ENCODE measurements around the gene LIPC.
A peak's percentile ranks its signal among the peaks of the same experiment; 100 is the strongest.
"Not testable (repeated sequence)": the region's sequence is repeated elsewhere in the genome, so short reads cannot be mapped to it uniquely, and the experiment has no call there.

Gene LIPC

DNA sequence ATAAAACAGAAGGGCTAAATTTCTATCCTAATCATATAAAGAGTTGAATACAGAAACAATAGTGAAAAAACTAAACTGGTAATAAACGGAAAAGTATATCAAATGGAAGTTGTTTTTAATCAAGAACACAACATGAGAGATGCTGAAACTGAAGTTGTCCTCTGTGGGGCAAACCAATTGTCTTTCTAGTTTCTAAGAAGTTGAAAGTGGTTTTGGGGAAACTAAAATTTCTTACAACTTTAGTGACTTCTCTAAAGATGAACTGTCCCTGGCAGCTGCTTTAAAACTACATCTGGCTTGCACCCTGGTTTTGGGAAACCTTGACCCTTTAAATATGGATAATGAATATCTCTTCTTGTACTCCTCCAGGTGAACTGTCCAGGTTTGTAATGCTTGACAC, 162.1 kb downstream of the LIPC start:
- no peak for DNase-seq

DNA sequence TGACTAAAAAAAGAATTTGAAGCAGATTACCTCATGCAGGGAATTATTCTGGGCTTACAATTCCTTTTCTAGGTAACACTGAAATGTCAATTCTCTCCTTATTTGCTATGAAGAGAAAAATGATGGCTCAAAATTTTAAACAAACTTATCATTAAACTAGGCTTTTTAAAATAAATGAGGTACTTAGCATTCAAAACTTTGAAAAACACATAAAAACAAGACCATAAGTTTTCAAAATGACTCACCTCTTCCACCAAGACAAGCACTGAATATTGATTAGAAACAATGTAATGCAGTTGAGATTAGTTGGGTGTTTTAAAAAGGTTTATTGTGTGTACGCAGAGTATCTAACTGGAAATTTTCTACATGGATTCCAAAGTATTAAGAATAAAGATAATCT, 163.1 kb downstream of the LIPC start:
- no peak for DNase-seq

DNA sequence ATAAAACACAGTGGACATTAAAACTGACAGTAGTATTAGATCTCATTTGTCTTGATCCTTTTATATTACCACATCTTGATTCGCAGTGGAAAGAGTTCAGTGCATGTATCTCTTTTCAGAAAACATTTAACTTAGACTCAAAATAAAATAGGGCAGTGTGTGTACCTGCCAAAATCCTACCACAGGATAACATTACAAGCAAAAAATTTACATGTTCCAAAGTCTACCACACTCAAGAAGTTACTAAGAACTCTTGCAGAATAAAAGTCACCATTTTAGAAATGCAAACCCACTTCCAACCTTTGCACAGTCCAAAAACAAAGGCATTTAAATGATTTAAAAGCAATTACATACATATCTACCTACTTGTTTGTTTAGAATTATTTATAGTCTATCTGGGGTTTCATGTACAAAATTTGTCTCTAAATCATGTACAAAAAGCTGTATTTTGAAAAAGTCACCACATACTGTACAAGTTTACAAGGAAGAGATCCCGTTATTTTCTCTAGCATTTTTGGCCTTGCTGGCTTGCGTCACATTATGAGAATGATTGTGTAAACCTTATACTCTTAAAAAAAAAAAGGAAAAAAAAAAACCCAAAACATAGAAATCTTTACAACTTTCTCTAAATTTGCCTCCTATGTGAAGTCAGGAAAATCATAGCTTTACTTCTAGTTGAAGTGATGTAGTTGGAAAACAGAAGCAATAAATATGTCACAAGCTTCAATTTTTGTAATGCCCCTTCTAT, 163.9 kb downstream of the LIPC start:
- no peak for DNase-seq

DNA sequence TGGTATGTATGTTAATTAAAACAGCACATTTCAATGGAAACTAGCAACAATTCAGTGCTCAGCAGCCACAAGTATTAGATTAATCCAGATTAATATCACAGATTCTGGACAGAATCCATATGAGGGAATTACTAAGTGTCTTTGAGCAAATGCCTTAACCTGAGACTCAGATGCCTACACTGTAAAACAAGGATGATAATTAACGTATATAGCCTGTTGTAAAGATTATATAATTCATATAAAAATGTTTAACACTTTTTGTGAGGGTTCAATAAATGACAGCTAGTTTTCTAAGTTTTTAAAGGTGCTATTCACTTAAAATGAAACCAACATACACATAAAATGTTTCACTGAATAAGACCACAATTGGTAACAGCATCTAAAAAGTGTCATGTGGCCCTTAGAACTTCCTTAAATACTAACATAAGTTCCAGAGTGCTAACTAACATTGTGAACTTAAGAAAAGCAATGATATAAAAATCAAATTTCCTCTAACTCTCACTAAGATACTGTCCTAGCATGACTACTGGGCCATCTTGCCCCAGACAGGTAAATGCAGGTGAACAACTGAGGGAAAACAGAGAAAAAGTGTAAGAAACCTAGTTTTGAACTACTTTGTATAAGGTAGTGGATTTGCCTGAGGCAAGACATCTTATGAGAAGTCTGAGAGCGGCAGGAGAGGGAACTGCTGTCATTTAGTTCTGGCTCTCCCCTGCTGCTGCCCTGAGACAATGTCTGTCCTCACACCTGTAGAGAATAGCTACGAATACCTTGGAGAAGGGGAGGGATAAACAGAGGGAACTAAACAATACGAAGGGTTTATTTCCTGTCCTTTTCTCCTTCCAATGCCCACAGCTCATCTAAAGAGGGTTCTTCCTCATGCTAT, 166.4 kb downstream of the LIPC start:
- no peak for DNase-seq

DNA sequence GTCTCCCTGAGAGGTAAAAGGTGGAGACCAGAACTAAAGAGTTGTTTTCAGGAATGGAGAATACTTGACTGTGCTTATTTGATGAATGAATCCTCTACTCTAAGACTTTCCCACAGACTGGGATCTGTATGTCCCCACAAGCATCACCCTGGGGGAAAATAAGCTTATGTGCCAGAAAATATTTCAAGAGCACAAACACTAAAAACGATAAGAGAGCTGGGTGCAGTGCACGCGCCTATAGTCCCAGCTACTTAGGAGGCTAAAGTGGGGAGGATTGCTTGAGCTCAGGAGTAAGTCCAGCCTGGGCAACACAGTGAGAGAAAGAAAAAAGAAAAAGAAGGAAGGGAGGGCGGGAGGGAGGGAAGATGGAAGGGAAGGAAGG, 167.0 kb downstream of the LIPC start:
- DNase-seq: no peak

DNA sequence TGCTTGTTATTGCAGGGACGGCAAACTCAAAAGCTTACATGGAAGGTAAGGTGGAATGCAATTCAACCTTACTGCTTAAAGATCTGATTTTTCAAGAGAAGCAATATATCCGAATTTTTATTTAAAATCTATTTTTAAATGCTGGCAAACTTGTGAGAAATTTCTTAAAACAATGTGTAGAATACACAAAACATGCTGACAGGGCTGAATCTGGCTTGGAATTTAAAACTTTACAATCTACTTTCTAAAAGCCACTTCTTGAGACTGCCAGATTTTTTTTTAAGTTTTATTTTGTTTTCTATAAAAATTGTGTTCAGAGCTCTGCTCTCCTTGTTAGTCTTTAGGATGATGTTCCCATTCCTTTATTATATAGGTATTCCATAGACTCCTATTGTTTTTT, 171.0 kb downstream of the LIPC start:
- DNase-seq: no peak

DNA sequence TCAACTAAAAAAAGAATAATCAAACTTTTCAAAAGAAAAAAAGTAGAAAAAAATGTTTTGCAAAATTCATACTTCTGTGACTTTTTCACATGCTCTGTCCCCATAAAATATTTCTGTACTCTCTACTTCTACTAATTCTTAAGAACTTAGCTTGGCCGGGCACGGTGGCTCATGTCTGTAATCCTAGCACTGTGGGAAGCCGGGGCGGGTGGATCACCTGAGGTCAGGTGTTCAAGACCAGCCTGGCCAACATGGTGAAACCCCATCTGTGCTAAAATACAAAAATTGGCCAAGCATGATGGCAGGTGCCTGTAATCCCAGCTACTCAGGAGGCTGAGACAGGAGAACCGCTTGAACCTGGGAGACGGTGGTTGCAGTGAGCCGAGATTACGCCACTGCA, 172.1 kb downstream of the LIPC start:
- DNase-seq: not testable (repeated sequence)

DNA sequence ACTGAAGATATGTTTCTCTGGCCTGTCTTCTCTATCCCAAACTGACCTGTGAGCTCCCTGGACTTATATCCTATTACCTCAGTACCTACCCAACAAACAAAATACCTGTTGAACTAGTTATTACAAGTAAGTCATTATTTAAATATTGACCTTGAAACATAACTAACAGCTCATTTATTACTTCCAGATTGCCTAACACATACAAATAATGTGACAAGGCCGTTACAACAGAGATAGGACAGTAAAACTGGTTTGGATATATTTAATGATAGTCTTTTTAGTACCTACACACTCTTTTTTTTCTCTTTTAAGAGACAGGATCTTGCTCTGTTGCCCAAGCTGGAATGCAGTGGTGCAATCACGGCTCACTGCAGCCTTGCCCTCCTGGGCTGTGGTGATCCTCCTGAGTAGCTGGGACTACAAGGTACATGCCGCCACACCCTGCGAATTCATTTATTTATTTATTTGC, 172.7 kb downstream of the LIPC start:
- no peak for DNase-seq

DNA sequence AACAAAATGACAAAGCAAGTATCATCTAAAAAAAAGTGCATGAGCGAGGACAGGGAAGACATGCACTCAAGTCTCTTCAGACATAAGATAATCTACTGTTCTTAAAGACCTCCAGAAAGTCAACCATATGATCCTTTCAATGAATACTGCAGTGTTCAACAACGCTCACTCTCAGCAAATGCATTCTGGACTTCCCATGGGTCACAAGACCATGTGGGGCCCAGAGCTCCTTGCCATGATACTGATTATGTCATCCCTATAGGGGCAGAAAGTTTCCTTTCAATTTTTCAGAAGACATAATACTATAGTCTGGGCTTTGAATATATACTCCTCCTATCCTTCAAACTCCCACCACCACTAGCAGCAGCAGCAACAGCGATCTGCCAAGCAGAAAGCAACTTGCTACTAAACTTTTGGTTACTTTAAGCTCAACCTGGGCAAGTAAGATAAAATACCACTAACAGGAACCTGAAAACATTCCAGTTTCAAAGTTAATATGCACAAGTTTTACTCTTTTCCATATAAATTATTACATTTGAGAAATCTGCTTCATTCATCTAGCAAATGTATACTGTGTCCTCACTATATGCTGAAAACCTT, 174.2 kb downstream of the LIPC start:
- DNase-seq: no peak

DNA sequence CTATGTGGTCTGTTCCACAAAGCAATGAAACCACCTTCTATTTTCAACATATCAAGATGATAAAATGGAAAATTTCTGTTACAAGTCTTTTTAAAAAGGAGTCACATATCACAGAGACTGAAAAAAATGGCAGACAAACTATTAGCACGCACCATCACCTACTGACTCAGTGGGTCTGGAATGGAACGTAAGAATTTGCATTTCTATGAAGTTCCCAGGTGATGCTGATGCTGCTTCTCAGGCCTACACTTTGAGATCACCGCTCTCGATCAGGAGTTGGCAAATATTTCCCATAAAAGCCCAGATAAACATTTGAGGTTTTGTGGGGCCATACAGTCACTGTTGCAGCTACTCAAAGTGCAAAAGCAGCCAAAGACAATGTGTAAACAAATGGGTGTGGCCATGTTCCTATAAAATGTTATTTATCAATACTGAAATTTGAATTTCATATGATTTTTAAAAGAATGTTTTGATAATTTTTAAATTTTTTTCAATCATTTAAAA, 174.8 kb downstream of the LIPC start:
- no peak for DNase-seq

DNA sequence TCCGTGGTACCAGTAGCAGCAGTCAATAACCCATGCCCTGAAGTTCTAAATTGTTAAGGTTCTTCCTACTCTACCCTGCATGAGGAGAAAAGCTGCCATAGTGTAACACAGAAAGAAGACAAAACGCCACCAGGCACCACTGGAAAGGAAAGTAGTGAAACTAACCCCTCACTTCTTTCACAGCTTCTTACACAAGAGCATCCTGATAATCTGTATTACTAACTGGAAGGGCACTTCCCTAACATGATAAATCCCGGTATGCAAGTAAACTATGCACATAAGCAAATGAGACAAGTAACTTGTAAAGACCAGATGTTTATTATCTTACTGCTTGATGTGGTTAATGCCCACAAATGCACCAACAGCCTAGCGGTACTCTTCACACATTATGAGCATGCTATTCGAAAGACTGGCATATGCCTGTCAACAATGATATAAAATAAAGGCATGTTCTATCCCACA, 176.4 kb downstream of the LIPC start:
- peak; percentile 59 for DNase-seq

DNA sequence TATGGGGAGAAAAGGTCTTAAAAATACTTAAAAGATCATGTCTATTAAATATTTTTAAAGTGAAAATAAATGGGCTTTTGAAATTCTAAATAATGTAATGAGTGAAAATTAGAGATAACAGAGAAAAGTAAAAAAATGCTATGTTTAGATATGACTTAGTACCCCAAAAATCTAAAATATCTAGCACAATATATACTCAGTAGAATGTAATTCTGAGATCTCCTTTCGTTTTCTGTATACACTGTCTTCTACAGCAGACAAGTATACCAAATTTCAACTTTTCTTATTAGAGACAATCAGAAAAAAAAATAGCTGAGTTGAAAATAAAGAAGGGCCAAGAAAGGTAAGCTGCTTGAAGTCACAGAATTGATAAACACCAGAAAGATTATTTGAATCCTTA, 176.9 kb downstream of the LIPC start:
- peak; percentile 18 for DNase-seq

DNA sequence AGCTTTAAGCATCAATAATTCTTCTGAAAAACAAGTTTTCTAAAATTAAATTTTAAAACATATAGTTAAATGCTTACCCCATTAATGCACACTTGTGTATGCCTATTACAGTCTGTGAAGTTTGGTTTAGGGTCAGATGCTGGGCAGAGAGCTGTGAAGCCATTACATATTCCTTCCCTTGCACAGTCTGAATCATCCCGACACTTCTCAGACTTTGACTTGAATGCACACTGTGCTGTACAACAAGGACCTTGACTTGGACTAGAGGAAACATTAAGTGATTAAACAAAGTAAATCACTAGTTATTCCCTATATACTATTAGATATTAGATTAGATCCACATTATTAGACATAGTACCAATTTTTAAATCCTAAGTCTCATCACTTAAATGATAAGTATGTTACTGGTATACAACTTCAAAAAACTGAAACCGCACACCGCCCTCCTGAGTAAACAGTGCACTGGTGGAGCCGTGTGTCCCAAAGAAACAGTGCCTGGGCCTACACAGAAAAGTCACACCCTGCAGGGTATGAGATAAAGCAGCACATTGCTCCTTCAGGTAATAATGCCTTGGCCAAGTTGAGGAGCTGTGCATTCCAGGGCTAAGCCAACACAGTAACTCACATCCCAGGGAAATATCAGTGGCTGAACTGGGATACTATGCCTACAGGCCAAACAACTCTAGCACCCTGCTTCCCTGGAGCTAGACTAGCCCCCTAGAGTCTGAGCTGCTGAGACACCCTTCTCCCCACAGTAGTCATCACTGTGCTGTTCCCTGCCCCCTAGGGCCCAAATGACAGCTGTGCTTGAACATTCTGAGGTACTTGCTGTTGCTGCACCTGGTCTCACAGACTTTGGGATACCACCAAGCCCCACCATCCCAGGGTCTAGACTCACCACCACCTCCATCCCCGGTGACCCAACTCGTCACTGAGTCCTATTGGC, 180.2 kb downstream of the LIPC start:
- no peak for DNase-seq

DNA sequence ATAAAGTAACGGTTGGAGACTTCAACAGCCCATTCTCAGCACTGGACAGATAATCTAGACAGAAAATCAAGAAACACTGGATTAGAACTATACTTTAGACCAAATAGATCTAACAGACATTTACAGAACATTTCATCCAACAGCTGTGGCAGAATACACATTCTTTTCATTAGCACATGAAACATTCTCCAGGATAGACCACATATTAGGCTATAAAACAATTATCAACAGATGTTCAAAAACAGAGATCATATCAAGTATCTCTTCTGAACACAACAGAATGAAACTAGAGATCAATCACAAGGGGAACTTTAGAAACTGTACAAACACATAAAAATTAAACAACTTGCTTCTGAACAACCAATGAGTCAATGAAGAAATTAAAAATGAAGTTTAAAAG, 184.4 kb downstream of the LIPC start:
- no peak for DNase-seq

Data from fibroblast of skin of back (primary cell).